ENCODE results near the gene FARP1.

DNA sequence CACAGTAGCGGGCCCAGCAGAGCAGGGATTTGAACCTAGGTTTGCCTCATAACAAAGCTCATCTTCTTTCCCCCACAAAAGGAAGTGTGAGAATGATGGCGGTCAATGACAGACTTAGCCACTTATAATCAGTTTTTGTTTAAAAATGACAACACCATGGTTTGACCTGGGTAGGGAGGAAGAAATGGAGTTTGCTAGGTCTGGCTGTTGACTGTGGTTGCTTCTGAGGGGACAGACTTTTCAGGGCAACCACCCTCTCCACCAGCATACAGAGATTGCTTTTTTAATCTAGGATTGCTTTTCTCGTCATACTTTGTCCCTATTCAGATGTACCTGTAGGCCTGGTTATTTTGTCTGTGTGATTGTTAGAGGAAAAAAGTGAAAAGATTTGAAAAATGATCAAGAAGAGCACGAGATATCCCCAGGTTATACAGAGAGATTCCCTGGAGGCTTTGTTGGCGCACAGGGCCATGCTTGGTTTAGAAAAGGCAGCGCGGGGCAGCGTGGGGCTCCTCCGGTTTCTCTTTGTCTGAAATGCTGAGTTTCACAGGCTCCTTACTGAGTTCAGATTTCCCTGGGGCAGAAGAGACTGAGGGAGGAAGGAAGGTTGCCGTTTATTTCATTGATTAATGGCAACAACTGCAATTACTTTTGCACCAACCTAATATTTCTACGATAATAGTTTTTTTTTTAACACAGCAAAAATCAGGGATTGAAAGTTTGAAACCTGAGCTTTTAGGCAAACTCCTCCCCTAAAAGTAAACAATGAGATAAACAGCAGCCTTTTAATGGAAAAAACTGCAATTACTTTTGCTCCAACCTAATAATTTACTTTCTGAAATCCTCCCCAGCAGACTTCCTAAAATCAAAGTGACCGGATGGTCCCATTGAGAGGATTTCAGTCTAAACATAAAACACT, 131.2 kb downstream of the FARP1 start:
- TF ChIP-seq, protein P1, sequence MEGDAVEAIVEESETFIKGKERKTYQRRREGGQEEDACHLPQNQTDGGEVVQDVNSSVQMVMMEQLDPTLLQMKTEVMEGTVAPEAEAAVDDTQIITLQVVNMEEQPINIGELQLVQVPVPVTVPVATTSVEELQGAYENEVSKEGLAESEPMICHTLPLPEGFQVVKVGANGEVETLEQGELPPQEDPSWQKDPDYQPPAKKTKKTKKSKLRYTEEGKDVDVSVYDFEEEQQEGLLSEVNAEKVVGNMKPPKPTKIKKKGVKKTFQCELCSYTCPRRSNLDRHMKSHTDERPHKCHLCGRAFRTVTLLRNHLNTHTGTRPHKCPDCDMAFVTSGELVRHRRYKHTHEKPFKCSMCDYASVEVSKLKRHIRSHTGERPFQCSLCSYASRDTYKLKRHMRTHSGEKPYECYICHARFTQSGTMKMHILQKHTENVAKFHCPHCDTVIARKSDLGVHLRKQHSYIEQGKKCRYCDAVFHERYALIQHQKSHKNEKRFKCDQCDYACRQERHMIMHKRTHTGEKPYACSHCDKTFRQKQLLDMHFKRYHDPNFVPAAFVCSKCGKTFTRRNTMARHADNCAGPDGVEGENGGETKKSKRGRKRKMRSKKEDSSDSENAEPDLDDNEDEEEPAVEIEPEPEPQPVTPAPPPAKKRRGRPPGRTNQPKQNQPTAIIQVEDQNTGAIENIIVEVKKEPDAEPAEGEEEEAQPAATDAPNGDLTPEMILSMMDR (IDR thresholded peaks at IDR 0.05), result no peak
- no peak for TF ChIP-seq POLR2AphosphoS5 (IDR thresholded peaks at IDR 0.05)
- TF ChIP-seq POLR2A (IDR thresholded peaks at IDR 0.05), result no peak
